Common myeloid progenitor, CD34-positive (primary cell): ENCODE data around the gene WWC2.
A peak's percentile ranks its signal among the peaks of the same experiment; 100 is the strongest.

Source experiments
- CTCF ChIA-PET: fragments of 350-600 bp; sonication (Branson Sonifier 250); formaldehyde crosslinking; loops from one replicate; lab custom pipeline; 2021; ENCODE audit warnings: antibody characterized with exemption; lab: Charles Lee
- POLR2A ChIA-PET: fragments of 350-600 bp; sonication (Branson Sonifier 250); formaldehyde crosslinking; loops from one replicate; lab custom pipeline; 2021; ENCODE audit warnings: antibody characterized with exemption; lab: Charles Lee
- DNase-seq, 3 donors: peaks; one replicate each; pipeline versions ENCODE4 v3.0.0 to v3.0.0-alpha.2; 2013
- H3K27ac ChIP-seq, 2 experiments: 1 replicate in 1 of 2; 2 replicates in 1 of 2; pipeline ENCODE4 v1.7.0; 2013; ENCODE audit warnings: inconsistent platforms in 2 of 2, low read length in 2 of 2, mild to moderate bottlenecking in 2 of 2, low read depth in 1 of 2, moderate library complexity in 1 of 2; ENCODE audit not compliant: severe bottlenecking in 2 of 2, insufficient read depth in 1 of 2, poor library complexity in 1 of 2
- H3K27me3 ChIP-seq, 5 experiments: replicated peaks in 2 of 5; 1 replicate in 3 of 5; 2 replicates in 2 of 5; pipeline versions ENCODE4 v1.6.1 to v1.7.0; 2013; ENCODE audit warnings: low read length in 4 of 5, mild to moderate bottlenecking in 2 of 5, moderate library complexity in 2 of 5, inconsistent platforms in 1 of 5; ENCODE audit not compliant: insufficient read depth in 5 of 5, control insufficient read depth in 4 of 5
- H3K36me3 ChIP-seq, 4 experiments: 1 replicate in 2 of 4; 2 replicates in 2 of 4; pipeline versions ENCODE4 v1.6.1 to v1.7.0; 2013; ENCODE audit warnings: low read length in 3 of 4, control low read depth in 1 of 4, mild to moderate bottlenecking in 1 of 4; ENCODE audit not compliant: control insufficient read depth in 4 of 4, insufficient read depth in 4 of 4
- H3K4me1 ChIP-seq, 4 experiments: 1 replicate in 3 of 4; 2 replicates in 1 of 4; pipeline versions ENCODE4 v1.6.1 to v1.7.1; 2013; ENCODE audit warnings: low read length in 3 of 4, mild to moderate bottlenecking in 3 of 4, control low read depth in 1 of 4, inconsistent platforms in 1 of 4, moderate library complexity in 1 of 4; ENCODE audit not compliant: control insufficient read depth in 4 of 4, insufficient read depth in 4 of 4; ENCODE audit errors: control extremely low read depth in 1 of 4
- H3K4me3 ChIP-seq, 7 experiments: 1 replicate in 4 of 7; 2 replicates in 3 of 7; pipeline versions ENCODE4 v1.5.1 to v1.7.0; 2013; ENCODE audit warnings: mild to moderate bottlenecking in 7 of 7, low read length in 6 of 7, moderate library complexity in 6 of 7, inconsistent platforms in 2 of 7, low read depth in 2 of 7, control low read depth in 1 of 7; ENCODE audit not compliant: insufficient read depth in 4 of 7, control insufficient read depth in 1 of 7; ENCODE audit errors: extremely low read depth in 1 of 7
- H3K9me3 ChIP-seq, 5 experiments: 1 replicate in 4 of 5; 2 replicates in 1 of 5; pipeline versions ENCODE4 v1.6.1 to v1.7.1; 2013; ENCODE audit warnings: low read length in 4 of 5, mild to moderate bottlenecking in 2 of 5, inconsistent platforms in 1 of 5, low read depth in 1 of 5, moderate library complexity in 1 of 5; ENCODE audit not compliant: control insufficient read depth in 4 of 5, insufficient read depth in 2 of 5; ENCODE audit errors: control extremely low read depth in 1 of 5
- whole genome bisulfite sequencing: methylation state at CpG from one replicate; pipeline ENCODE4 v1.1.5; 2013; ENCODE audit not compliant: insufficient coverage; 5-methylcytosine and 5-hydroxymethylcytosine counted together

The WWC2 gene

DNA sequence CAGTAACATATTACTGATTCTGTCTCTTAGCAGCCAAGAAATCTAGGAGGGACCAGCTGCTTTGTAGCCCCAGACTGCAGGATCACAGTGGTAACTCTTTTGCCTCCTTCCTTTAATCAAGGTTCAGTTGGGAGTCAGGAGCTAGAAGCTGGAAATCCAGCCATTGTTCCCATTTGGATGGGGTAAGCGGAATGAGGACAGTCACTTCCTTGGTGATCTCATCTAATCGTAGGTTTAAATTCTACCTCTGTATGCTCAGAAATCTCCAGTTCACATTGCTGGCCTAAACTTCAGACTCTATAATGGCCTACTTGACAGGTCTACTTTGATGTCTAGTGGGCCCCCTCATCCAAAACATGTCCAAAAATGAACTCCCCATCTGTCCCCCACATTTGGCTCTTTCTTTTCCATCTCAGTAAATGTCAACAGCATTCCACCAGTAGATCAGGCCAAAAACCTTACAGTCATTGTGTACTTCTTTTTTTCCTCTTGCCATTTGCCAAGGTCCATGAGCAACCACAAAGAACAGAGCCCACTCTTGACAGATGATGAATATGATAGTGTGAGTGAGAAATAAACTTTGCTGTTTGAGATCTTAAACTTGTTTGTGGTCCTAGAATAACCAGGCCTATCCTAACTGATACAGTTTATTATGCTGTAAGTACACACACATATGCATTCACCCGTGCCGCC is 40.1 kb downstream of the WWC2 start:
- Histone ChIP-seq H3K4me1 (peaks cover 0 to 23% (median 14%) of the 10 kb centered on the region in 4 experiments), H3K27me3 (no peaks in the 10 kb centered on the region), H3K36me3 (no peaks in the 10 kb centered on the region), H3K4me3 (no peak overlapping the region), H3K9me3 (no peaks in the 10 kb centered on the region), H3K27ac (no peak overlapping the region)
- DNase-seq: peak in 2 of 3 donors; percentile 6 to 16
- POLR2A ChIA-PET: no interaction called here
- CTCF ChIA-PET: no interaction called here
- 96% methylated on average over 2 of the region's 4 CpGs for WGBS

DNA sequence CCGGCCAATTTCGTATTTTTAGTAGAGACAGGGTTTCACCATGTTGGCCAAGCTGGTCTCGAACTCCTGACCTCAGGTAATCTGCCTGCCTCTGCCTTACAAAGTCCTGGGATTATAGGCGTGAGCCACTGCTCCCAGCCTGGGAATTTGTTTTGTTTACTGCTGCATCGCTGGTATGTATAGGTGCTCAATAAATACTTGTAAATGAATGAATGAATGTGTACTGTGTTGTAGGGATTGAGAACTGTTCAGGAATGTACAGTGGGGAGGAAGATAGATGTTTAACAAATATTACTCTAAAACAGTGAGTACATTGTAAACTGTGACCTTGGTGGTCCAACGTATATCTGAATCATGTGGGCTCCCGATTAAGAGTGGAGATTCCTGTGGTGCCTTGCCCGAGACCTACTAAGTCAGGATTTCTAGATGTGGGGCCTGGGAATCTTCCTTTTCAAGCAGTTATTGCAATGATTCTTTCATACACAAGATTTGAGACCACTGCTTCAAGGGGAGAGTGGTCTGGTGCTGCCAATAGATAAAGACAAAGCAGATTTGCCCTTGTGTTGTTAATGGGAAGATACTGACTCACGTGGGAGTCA is 41.0 kb downstream of the WWC2 start:
- Histone ChIP-seq H3K27ac (no peak overlapping the region), H3K27me3 (no peaks in the 10 kb centered on the region), H3K36me3 (no peaks in the 10 kb centered on the region), H3K4me3 (no peak overlapping the region), H3K9me3 (no peaks in the 10 kb centered on the region), H3K4me1 (peaks cover 0 to 23% (median 14%) of the 10 kb centered on the region in 4 experiments)
- 93% methylated on average over 6 of the region's 9 CpGs for WGBS
- CTCF ChIA-PET: no interaction called here
- POLR2A ChIA-PET: interaction anchor here (0.5 kb wide), 1 partner anchor 35 kb away, joined by 5 read pairs; no protein-coding TSS in a partner anchor
- DNase-seq: no peak

DNA sequence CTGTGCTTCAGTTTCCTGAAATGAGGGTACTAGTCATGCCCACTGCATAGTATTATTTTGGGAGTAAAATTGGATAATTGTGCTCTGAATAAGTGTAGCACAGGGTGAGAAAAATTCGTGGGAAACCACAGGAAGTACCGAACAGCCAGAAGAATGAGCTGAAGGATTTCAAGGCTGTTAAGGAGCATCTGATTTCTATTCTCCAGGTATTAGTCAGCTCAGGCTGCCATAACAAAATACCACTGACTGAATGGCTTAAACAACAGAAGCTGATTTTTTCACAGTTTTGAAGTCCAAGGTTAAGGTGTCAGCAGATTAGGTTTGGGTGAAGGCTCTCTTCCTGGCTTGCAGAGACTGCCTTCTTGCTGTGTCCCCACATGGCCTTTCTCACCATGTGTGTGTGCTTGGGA is 41.9 kb downstream of the WWC2 start:
- Histone ChIP-seq H3K4me1 (peaks cover 0 to 29% (median 16%) of the 10 kb centered on the region in 4 experiments), H3K36me3 (no peaks in the 10 kb centered on the region), H3K4me3 (no peak overlapping the region), H3K27me3 (no peaks in the 10 kb centered on the region), H3K9me3 (no peaks in the 10 kb centered on the region), H3K27ac (no peak overlapping the region)
- ChIA-PET POLR2A (no interaction called here), CTCF (interaction anchor here (1.2 kb wide), 1 partner anchor 67 kb away, joined by 3 read pairs; no protein-coding TSS in a partner anchor)
- no peak for DNase-seq
- 56% methylated on average over 2 of the region's 2 CpGs for WGBS

DNA sequence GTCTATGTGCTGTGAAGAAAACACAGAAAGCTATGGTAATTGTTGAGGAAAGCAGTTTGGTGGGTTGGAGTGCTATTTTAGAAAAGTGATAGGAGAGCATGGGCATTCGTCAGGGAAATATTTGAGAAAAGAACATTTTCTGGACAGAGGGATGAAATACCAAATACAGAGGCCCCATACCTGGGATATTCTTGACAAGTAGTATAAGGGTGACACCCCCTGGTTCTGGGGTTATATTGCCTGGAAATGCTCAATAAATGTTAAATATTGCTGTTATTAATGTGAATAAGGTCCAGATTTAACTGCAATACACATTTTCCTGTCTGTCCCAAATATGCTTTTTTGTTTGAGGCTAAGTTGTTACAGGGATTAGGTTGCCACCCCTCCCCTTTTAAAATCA is 42.9 kb downstream of the WWC2 start:
- WGBS: 100% methylated on average over 1 of the region's 1 CpG
- POLR2A ChIA-PET: no interaction called here

DNA sequence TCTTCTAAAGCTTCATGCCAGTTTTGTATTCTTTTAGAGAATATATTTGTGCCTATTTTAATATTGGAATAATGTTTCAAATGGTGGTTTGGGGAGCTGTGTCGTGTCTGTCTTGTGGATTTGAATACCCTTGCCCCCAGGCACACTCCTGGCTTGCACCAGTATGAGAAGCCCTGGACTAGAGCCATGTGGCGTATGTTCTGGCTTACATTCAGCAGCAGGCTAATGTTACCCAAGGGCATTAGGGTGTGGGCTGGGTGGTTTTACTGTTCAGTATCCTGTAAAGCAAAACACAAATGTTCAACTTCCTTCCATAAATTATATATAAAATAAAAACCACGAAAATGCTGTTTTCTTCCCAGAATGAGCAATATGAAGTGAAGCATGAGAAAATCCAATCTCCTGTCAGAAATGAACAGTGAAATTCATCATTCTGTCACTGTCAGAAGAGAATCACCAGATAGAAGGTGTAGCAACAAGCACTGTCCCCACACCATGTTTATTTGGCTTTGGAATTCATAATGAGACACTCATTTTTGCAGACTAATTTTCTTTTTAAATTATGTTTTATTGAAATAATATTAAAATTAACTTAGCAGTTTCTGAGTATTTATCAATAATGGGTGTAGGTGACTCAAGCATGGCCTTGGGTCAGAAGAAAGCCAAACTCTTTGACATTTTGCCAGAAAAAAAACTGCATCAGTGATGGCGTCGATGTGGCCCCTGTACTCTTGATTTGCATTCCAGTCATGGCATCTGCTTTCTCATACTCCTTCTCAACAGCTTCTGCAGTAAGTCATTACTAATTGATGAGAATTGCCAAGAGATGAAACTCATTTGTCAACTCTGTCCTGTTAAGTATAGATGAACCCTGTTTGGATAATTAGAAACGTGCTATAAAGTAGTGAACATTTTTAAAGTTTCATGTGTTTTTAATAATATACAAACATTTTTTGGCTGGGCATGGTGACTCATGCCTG is 43.8 kb downstream of the WWC2 start:
- WGBS: 0% methylated on average over 1 of the region's 6 CpGs
- ChIA-PET CTCF (interaction anchor here (0.6 to 1.1 kb wide), 3 partner anchors 50 to 69 kb away, joined by 3 to 4 read pairs (median 3); no protein-coding TSS in a partner anchor), POLR2A (no interaction called here)
- Histone ChIP-seq H3K4me1 (peaks cover 0 to 29% (median 16%) of the 10 kb centered on the region in 4 experiments), H3K36me3 (no peaks in the 10 kb centered on the region), H3K9me3 (no peaks in the 10 kb centered on the region), H3K4me3 (peak overlapping the region in 2 of 7 experiments; percentile 21 to 46), H3K27ac (no peak overlapping the region), H3K27me3 (no peaks in the 10 kb centered on the region)
- peak in 2 of 3 donors; percentile 45 to 53 for DNase-seq

More for the DNA sequence above, 42.9 kb downstream of the WWC2 start:
- Histone ChIP-seq H3K36me3 (no peaks in the 10 kb centered on the region), H3K4me3 (no peak overlapping the region), H3K9me3 (no peaks in the 10 kb centered on the region), H3K4me1 (peaks cover 0 to 29% (median 16%) of the 10 kb centered on the region in 4 experiments), H3K27ac (no peak overlapping the region), H3K27me3 (no peaks in the 10 kb centered on the region)
- CTCF ChIA-PET: interaction anchor here (0.6 to 1.1 kb wide), 2 partner anchors 49 to 68 kb away, joined by 3 to 4 read pairs; no protein-coding TSS in a partner anchor
- DNase-seq: peak in 2 of 3 donors; percentile 20 to 21

DNA sequence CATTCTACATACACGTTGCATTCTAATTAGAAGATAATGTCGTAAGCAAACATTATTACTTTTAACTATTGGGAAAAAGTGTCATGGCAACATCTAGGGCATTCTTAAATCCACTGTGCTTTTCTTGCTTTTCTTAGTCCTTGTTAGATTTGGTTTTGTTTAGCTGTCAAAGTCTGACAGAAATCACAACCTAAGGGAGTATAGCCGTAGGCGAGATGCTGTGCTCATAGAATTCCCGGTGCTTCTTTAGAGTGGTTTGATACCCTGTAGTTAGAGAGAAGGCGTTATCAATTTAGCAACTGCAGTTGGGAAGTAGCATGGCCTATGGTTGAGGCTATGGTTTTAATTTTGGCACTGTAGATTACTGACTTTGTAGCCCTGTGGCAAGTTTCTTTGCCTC is 45.7 kb downstream of the WWC2 start:
- Histone ChIP-seq H3K4me3 (no peak overlapping the region), H3K27ac (no peak overlapping the region), H3K27me3 (no peaks in the 10 kb centered on the region), H3K36me3 (no peaks in the 10 kb centered on the region), H3K9me3 (no peaks in the 10 kb centered on the region), H3K4me1 (peaks cover 0 to 27% (median 16%) of the 10 kb centered on the region in 4 experiments)
- POLR2A ChIA-PET: no interaction called here
- CTCF ChIA-PET: interaction anchor here (1.1 kb wide), 1 partner anchor 70 kb away, joined by 3 read pairs; no protein-coding TSS in a partner anchor
- no peak for DNase-seq
- WGBS: 100% methylated on average over 4 of the region's 6 CpGs
